ENCODE results near the gene HYI. TPM values are rescaled to one million over a fixed set of nuclear protein-coding genes. Genes with fewer than 3 reads are reported as not detected.

The HYI gene
- total and polyA plus RNA-seq, 2 donors from 2014 or later, result 50.5 to 91.2 TPM

DNA sequence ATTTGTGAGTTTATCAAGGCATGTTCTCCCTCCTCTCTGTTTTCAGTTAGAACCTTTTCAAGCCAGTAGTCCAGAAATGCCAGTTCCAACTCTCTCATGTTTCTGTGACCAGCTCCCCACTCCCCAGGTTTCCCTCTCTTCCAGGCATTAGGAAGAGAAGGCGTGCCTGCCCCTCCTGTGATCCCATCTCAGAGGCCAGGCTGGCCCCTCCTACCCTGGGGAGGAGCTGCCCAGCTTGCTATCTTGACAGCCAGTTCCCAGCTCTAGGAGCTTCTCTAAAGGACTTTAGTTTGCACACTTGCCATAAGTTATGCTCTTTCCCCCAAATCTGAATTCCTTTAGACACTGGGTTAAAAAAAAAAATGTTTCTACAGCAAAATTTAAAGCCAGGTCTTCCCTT is 8.9 kb downstream of the HYI start:
- intact Hi-C loops (cut with DNase I), result no loop called here
- Histone ChIP-seq H3K4me1 (ENCODE audit: control insufficient read depth in 2 of 3, insufficient read depth in 2 of 3, low read depth in 1 of 3, low read length in 3 of 3) (peaks cover 0 to 12% (median 8%) of the 10 kb centered on the region in 3 donors), H3K4me3 (ENCODE audit: low read length in 3 of 3) (no peak overlapping the region), H3K9me3 (ENCODE audit: control insufficient read depth in 2 of 3, insufficient read depth in 1 of 3, low read length in 3 of 3) (no peaks in the 10 kb centered on the region), H3K9ac (ENCODE audit: low read length in 3 of 3) (no peak overlapping the region), H3K27me3 (ENCODE audit: control insufficient read depth, insufficient read depth, low read length) (no peaks in the 10 kb centered on the region), H3K36me3 (ENCODE audit: control insufficient read depth in 2 of 3, insufficient read depth in 3 of 3, low read length in 3 of 3) (peaks cover 15 to 84% (median 55%) of the 10 kb centered on the region in 3 donors), H3K27ac (ENCODE audit: low read depth in 2 of 2, low read length in 2 of 2) (no peak overlapping the region)
- DNase-seq, result peak in 3 of 5 donors; percentile 10 to 54 (median 47)
- FAIRE-seq, result no peak
- TF ChIP-seq, protein P1, sequence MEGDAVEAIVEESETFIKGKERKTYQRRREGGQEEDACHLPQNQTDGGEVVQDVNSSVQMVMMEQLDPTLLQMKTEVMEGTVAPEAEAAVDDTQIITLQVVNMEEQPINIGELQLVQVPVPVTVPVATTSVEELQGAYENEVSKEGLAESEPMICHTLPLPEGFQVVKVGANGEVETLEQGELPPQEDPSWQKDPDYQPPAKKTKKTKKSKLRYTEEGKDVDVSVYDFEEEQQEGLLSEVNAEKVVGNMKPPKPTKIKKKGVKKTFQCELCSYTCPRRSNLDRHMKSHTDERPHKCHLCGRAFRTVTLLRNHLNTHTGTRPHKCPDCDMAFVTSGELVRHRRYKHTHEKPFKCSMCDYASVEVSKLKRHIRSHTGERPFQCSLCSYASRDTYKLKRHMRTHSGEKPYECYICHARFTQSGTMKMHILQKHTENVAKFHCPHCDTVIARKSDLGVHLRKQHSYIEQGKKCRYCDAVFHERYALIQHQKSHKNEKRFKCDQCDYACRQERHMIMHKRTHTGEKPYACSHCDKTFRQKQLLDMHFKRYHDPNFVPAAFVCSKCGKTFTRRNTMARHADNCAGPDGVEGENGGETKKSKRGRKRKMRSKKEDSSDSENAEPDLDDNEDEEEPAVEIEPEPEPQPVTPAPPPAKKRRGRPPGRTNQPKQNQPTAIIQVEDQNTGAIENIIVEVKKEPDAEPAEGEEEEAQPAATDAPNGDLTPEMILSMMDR (IDR thresholded peaks at IDR 0.05; ENCODE audit: borderline replicate concordance, extremely low read depth, insufficient read depth), result no peak

DNA sequence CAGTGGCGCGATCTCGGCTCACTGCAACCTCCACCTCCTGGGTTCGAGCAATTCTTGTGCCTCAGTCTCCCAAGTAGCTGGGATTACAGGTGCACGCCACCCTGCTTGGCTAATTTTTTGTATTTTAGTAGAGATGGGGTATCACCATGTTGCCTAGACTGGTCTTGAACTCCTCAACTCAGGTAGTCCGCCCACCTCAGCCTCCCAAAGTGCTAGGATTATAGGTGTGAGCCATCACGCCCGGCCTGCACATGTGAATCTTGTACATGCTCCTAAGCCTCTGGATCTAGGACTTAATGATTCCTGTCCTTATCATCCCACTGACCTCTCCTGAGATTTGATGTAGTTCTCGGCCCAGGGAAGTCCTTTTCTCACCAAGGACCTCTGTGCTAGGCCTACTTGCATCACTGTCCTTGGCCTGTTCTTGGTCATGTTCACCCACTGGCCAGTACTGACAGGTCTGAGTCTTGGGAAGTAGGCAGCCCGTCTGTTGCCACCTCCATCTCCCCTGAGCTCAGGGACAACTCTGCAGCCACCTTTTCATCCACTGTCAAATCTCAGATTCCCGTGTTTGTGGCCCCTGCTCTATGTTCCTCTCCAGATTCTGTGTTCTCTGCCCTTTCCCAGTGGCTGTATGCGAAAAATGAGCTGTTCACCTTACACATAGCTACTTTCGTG is 9.4 kb downstream of the HYI start:
- no peaks in the 10 kb centered on the region for H3K27me3 ChIP-seq (ENCODE audit: control insufficient read depth, insufficient read depth, low read length)
- H3K27ac ChIP-seq (ENCODE audit: low read depth in 2 of 2, low read length in 2 of 2), result no peak overlapping the region
- no peak for FAIRE-seq
- no peaks in the 10 kb centered on the region for H3K9me3 ChIP-seq (ENCODE audit: control insufficient read depth in 2 of 3, insufficient read depth in 1 of 3, low read length in 3 of 3)
- H3K4me1 ChIP-seq (ENCODE audit: control insufficient read depth in 2 of 3, insufficient read depth in 2 of 3, low read depth in 1 of 3, low read length in 3 of 3), result peaks cover 0 to 8% (median 8%) of the 10 kb centered on the region in 3 donors
- no peak overlapping the region for H3K4me3 ChIP-seq (ENCODE audit: low read length in 3 of 3)
- intact Hi-C loops (cut with DNase I), result no loop called here
- no peak overlapping the region for H3K9ac ChIP-seq (ENCODE audit: low read length in 3 of 3)
- TF ChIP-seq, protein P1 (IDR thresholded peaks at IDR 0.05; ENCODE audit: borderline replicate concordance, extremely low read depth, insufficient read depth), result no peak
- peak in 1 of 5 donors; percentile 22 for DNase-seq
- H3K36me3 ChIP-seq (ENCODE audit: control insufficient read depth in 2 of 3, insufficient read depth in 3 of 3, low read length in 3 of 3), result peaks cover 14 to 84% (median 56%) of the 10 kb centered on the region in 3 donors

DNA sequence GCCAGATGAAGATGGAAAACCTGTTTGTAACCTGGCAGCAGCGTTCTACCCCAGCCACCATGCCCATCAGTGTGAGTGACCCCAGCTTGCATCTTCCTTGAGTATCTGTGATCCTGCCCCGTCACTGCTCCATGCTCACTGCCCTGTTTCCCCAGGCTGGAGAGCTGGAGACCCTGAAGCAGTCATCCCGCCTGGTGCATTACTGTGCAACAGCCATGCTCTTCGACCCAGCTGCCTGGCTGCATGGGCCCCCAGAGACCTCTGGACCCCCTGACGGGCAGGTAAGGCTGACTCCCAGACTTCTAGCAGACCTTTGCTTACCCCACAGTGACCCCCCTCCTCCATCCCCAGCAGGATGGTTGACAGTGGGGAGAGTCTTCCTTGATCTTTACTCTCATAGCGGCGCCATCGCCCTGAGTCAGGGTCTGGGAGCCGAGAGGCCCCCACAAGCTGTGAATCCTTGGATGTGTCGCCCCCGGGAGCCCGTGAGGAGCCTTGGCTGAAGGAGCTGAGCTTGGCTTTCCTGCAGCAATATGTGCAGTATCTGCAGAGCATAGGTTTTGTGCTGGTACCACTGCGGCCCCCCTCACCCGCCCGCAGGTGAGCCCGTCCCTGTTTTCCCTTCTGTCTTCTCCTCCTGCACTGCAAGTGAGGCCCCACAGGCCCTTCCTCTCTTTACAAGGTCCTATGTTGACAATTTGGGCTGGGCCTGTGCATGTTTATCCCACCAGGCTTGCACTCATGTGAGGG is 10.4 kb downstream of the HYI start:
- DNase-seq (peak in 1 of 5 donors; percentile 61), FAIRE-seq (no peak)
- TF ChIP-seq, protein P1 (IDR thresholded peaks at IDR 0.05; ENCODE audit: borderline replicate concordance, extremely low read depth, insufficient read depth), result no peak
- peaks cover 0 to 4% (median 0%) of the 10 kb centered on the region in 3 donors for H3K4me1 ChIP-seq (ENCODE audit: control insufficient read depth in 2 of 3, insufficient read depth in 2 of 3, low read depth in 1 of 3, low read length in 3 of 3)
- no peak overlapping the region for H3K4me3 ChIP-seq (ENCODE audit: low read length in 3 of 3)
- no peak overlapping the region for H3K27ac ChIP-seq (ENCODE audit: low read depth in 2 of 2, low read length in 2 of 2)
- H3K9me3 ChIP-seq (ENCODE audit: control insufficient read depth in 2 of 3, insufficient read depth in 1 of 3, low read length in 3 of 3), result no peaks in the 10 kb centered on the region
- peaks cover 9 to 84% (median 60%) of the 10 kb centered on the region in 3 donors for H3K36me3 ChIP-seq (ENCODE audit: control insufficient read depth in 2 of 3, insufficient read depth in 3 of 3, low read length in 3 of 3)
- no peaks in the 10 kb centered on the region for H3K27me3 ChIP-seq (ENCODE audit: control insufficient read depth, insufficient read depth, low read length)
- intact Hi-C loops (cut with DNase I), result no loop called here
- H3K9ac ChIP-seq (ENCODE audit: low read length in 3 of 3), result no peak overlapping the region
